ENCODE data around the gene LCN2.

GRCh38 chr9:128104171-128104618, 45.1 kb upstream of the LCN2 start:
- TF ChIP-seq, protein P1, sequence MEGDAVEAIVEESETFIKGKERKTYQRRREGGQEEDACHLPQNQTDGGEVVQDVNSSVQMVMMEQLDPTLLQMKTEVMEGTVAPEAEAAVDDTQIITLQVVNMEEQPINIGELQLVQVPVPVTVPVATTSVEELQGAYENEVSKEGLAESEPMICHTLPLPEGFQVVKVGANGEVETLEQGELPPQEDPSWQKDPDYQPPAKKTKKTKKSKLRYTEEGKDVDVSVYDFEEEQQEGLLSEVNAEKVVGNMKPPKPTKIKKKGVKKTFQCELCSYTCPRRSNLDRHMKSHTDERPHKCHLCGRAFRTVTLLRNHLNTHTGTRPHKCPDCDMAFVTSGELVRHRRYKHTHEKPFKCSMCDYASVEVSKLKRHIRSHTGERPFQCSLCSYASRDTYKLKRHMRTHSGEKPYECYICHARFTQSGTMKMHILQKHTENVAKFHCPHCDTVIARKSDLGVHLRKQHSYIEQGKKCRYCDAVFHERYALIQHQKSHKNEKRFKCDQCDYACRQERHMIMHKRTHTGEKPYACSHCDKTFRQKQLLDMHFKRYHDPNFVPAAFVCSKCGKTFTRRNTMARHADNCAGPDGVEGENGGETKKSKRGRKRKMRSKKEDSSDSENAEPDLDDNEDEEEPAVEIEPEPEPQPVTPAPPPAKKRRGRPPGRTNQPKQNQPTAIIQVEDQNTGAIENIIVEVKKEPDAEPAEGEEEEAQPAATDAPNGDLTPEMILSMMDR (IDR thresholded peaks at IDR 0.05), result no peak
- no peak for TF ChIP-seq POLR2A (IDR thresholded peaks at IDR 0.05)
